Gastroesophageal sphincter (tissue), 4 donors: ENCODE data around the gene TNIP1. TPM values are rescaled to one million over a fixed set of nuclear protein-coding genes. Genes with fewer than 3 reads are reported as not detected.
A peak's percentile ranks its signal among the peaks of the same experiment; 100 is the strongest.

ENCODE experiments used
- ATAC-seq: fragments of 150-250 bp; one replicate; pipeline ENCODE4 v1.9.1; 2016; ENCODE audit warnings: mild to moderate bottlenecking, moderate library complexity
- H3K27ac ChIP-seq, 4 donors: fragments of 200-600 bp; sonication (generic) in 3 of 4; 1 replicate in 3 of 4; 2 replicates in 1 of 4; pipeline ENCODE4 v1.5.1; 2016 to 2019
- H3K27me3 ChIP-seq: fragments of 200-600 bp; sonication (generic); one replicate; pipeline ENCODE4 v1.5.1; 2019
- H3K36me3 ChIP-seq, 2 donors: fragments of 200-600 bp; sonication (generic); one replicate each; pipeline ENCODE4 v1.5.1; 2019; ENCODE audit warnings: control low read depth in 1 of 2
- H3K4me1 ChIP-seq, 3 donors: fragments of 200-600 bp; sonication (generic); 1 replicate in 2 of 3; 2 replicates in 1 of 3; pipeline ENCODE4 v1.5.1; 2016 to 2019; ENCODE audit warnings: control low read depth in 2 of 3
- H3K4me3 ChIP-seq, 2 donors: fragments of 200-600 bp; sonication (generic); one replicate each; pipeline ENCODE4 v1.5.1; 2019; ENCODE audit warnings: mild to moderate bottlenecking in 1 of 2, moderate library complexity in 1 of 2
- H3K9me3 ChIP-seq, 3 donors: fragments of 200-600 bp; sonication (generic); one replicate each; pipeline ENCODE4 v1.5.1; 2017 to 2019; ENCODE audit warnings: control low read depth in 2 of 3
- EP300 ChIP-seq: sonication (generic); formaldehyde crosslinking; IDR thresholded peaks from one replicate; pipeline ENCODE4 v1.6.1; 2017; ENCODE audit warnings: antibody characterized with exemption, mild to moderate bottlenecking
- POLR2A ChIP-seq, 2 donors: fragments of 450-650 bp; IDR thresholded peaks; one replicate each; pipeline ENCODE4 v1.6.1; 2017; ENCODE audit warnings: antibody characterized with exemption in 2 of 2, mild to moderate bottlenecking in 2 of 2, moderate library complexity in 1 of 2
- POLR2AphosphoS5 ChIP-seq: sonication (generic); formaldehyde crosslinking; IDR thresholded peaks from one replicate; pipeline ENCODE4 v1.6.1; 2017; ENCODE audit warnings: antibody characterized with exemption
- WGBS, 2 donors: methylation state at CpG; one replicate each; pipeline ENCODE4 v1.1.5; 2018; ENCODE audit warnings: low coverage in 1 of 2; 5-methylcytosine and 5-hydroxymethylcytosine counted together
- total RNA-seq, 4 donors: library from RNA; depleted of rRNA; stranded (reverse); fragments of >200 nt; gene quantifications; one replicate each; pipeline ENCODE4 v1.1.0, GENCODE V29; 2016
- TF ChIP-seq, protein P1 (sequence below), 4 experiments: fragments of 200-600 bp in 2 of 4; fragments of 450-650 bp in 2 of 4; sonication (generic) in 1 of 4; IDR thresholded peaks; one replicate each; pipeline ENCODE4 v1.5.1; 2017 to 2019; ENCODE audit warnings: antibody characterized with exemption in 4 of 4, mild to moderate bottlenecking in 2 of 4, moderate library complexity in 2 of 4

TNIP1 gene
- total RNA-seq, 4 donors from 2014 or later = 74.2 to 142 (median 97.9) TPM

DNA sequence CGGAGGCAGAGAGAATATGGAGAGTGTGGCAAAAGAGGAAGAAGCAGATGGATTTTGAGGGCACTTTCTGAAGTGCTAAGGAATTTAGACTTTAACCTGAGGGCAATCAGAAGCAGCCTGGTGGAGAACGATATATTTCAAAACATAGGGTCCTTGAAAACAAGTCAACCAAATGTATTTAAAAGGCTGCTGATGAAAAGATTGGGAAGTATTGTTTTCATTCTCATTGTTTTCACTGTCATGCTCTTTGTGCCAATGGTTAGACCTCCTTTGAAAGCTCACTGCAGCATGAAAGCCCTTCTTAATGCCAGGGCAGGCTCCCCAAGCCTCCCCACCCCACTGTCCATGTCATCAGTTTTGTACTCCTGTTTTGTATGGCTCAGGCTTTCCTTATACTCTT, 62.9 kb downstream of the TNIP1 start:
- Histone ChIP-seq H3K36me3 (peaks cover 0 to 6% of the 10 kb centered on the region in 2 donors), H3K27ac (no peak overlapping the region), H3K9me3 (no peaks in the 10 kb centered on the region), H3K4me3 (no peak overlapping the region), H3K4me1 (peaks cover 0 to 64% (median 16%) of the 10 kb centered on the region in 3 donors), H3K27me3 (no peaks in the 10 kb centered on the region)
- ATAC-seq = no peak
- WGBS, 2 donors = 81 to 100% methylated on average over 1 to 2 of the region's 2 CpGs
- TF ChIP-seq POLR2A (IDR thresholded peaks at IDR 0.05) (no peak), EP300 (no peak)

DNA sequence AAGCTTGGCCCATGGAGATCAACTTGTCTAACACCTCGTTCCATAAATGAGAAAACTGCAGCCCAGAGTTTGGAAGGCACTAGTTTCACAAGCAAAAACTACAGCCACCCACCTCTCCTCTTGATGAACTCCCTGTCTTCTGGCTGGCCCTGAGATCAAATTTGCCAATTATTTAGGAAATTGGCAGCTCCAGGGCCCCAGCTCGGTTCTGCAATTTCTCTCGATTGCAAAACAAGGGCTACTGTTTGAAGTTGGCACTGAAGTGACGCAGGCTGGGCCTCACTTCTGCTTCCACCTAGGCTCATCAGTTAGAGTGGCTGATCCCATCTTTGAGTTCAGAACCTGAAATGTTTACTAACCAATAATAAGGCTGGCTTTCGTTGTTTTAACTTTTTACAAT, 64.1 kb downstream of the TNIP1 start:
- Histone ChIP-seq H3K4me3 (no peak overlapping the region), H3K9me3 (no peaks in the 10 kb centered on the region), H3K27me3 (no peaks in the 10 kb centered on the region), H3K4me1 (peaks cover 0 to 57% (median 16%) of the 10 kb centered on the region in 3 donors), H3K27ac (peak overlapping the region in 2 of 4 donors; percentile 60 to 65), H3K36me3 (no peaks in the 10 kb centered on the region)
- 63 to 86% methylated on average over 1 to 5 of the region's 5 CpGs for WGBS, 2 donors
- ATAC-seq = peak; percentile 49
- TF ChIP-seq POLR2AphosphoS5 (peak; percentile 50), EP300 (no peak), POLR2A (IDR thresholded peaks at IDR 0.05) (no peak)
- TF ChIP-seq, protein P1, sequence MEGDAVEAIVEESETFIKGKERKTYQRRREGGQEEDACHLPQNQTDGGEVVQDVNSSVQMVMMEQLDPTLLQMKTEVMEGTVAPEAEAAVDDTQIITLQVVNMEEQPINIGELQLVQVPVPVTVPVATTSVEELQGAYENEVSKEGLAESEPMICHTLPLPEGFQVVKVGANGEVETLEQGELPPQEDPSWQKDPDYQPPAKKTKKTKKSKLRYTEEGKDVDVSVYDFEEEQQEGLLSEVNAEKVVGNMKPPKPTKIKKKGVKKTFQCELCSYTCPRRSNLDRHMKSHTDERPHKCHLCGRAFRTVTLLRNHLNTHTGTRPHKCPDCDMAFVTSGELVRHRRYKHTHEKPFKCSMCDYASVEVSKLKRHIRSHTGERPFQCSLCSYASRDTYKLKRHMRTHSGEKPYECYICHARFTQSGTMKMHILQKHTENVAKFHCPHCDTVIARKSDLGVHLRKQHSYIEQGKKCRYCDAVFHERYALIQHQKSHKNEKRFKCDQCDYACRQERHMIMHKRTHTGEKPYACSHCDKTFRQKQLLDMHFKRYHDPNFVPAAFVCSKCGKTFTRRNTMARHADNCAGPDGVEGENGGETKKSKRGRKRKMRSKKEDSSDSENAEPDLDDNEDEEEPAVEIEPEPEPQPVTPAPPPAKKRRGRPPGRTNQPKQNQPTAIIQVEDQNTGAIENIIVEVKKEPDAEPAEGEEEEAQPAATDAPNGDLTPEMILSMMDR (IDR thresholded peaks at IDR 0.05) = no peak

DNA sequence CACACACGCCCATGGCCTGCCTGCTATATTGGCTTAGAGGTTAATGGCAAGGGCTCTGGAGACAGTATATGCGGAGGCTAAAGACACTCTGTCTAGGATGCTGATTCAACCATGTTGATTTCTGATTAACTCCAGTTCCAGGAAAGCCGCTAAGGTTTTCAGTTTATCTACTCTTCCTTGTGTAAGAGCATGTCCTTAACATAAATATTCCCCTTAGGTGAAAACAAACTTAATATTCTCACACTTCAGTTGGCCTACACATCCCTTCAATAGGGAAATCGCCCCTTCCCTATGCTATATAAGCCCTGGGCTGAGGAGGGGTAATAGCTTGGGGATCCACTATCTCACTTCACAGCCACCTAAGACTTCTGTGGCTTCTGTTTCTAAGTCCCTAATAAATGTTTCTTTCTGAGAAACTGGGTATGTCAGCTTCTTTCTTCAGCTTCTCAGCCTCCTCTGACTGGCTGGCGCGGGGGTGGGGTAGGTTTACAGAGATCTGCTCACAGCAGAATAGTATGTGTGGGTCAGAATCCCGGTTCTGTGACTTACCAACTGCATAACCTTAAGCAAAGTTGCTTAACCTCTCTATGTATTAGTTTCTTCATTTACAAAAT, 64.8 kb downstream of the TNIP1 start:
- 82 to 93% methylated on average over 5 to 7 of the region's 7 CpGs for WGBS, 2 donors
- Histone ChIP-seq H3K36me3 (no peaks in the 10 kb centered on the region), H3K27me3 (no peaks in the 10 kb centered on the region), H3K27ac (peak overlapping the region in 3 of 4 donors; percentile 44 to 65 (median 60)), H3K4me3 (no peak overlapping the region), H3K4me1 (peaks cover 0 to 51% (median 16%) of the 10 kb centered on the region in 3 donors), H3K9me3 (no peaks in the 10 kb centered on the region)
- TF ChIP-seq EP300 (no peak), POLR2AphosphoS5 (no peak), POLR2A (IDR thresholded peaks at IDR 0.05) (no peak)
- TF ChIP-seq, protein P1 (IDR thresholded peaks at IDR 0.05) = no peak
- no peak for ATAC-seq

DNA sequence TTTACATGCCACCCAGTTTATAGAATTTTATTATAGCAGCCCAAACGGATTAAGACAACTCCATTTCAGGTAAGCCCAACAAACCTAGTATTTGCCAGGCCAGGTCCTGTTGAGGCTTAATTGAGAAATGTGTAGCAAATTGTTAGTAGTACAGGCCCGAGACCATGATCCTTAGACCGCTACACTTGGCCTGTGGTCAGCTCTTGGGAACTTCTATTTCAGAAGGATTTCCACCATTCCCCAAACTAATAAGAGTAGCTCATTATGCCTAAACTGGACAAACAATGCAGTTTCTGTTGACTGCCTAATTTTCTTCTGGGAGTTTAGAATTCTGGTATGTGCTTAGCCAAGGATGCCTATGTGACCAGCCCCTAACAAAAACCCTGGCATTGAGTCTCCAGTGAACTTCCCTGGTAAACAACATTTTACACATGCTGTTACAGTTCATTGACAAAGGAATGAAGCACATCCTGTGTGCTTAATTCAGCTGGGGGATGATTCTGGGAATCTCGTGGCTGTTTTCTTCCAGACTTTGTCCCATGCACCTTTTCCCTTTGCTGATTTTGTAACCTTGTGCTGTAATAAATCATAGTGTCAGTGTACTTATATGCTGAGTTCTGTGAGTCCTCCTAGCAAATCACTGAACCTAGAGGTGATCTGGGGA, 66.0 kb downstream of the TNIP1 start:
- Histone ChIP-seq H3K9me3 (no peaks in the 10 kb centered on the region), H3K27me3 (no peaks in the 10 kb centered on the region), H3K36me3 (no peaks in the 10 kb centered on the region), H3K27ac (peak overlapping the region in 3 of 4 donors; percentile 60 to 69 (median 65)), H3K4me1 (peaks cover 0 to 40% (median 16%) of the 10 kb centered on the region in 3 donors), H3K4me3 (no peak overlapping the region)
- ATAC-seq = peak; percentile 59
- TF ChIP-seq POLR2A (IDR thresholded peaks at IDR 0.05) (no peak), POLR2AphosphoS5 (peak; percentile 76)
- TF ChIP-seq, protein P1 (IDR thresholded peaks at IDR 0.05) = no peak
- 48 to 62% methylated on average over 4 of the region's 4 CpGs for WGBS, 2 donors

DNA sequence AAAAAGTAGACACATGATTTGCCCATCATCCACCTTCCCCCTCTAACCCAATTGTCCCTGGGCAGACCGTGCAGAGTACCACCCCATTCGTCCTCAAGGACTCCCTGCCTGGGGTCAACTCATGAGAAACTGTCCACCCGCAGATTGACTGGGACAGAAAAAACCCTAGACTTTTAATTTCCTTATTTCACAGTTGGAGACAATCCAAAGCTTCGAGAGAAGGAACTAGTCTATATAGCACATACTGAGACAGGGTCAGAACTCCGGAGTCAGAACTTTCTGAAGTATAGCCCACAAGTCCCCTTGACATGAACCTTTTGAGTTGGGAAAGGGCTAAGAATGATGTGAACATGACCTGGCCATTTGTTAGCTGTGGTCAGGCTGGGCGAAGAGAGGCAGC, 68.0 kb downstream of the TNIP1 start:
- no peaks in the 10 kb centered on the region for H3K36me3 ChIP-seq
- WGBS, 2 donors = 59 to 82% methylated on average over 4 to 6 of the region's 6 CpGs
- H3K4me1 ChIP-seq = peaks cover 0 to 38% (median 20%) of the 10 kb centered on the region in 3 donors
- H3K27ac ChIP-seq = no peak overlapping the region
- no peak for ATAC-seq
- no peaks in the 10 kb centered on the region for H3K27me3 ChIP-seq
- H3K4me3 ChIP-seq = no peak overlapping the region
- no peak for TF ChIP-seq POLR2AphosphoS5
- TF ChIP-seq, protein P1 (IDR thresholded peaks at IDR 0.05) = no peak
- TF ChIP-seq EP300 = no peak
- TF ChIP-seq POLR2A (IDR thresholded peaks at IDR 0.05) = no peak
- no peaks in the 10 kb centered on the region for H3K9me3 ChIP-seq
